Heart left ventricle (tissue), 16 donors: ENCODE results near the gene ADIPOQ. TPM values are rescaled to one million over a fixed set of nuclear protein-coding genes. Genes with fewer than 3 reads are reported as not detected.
"Not testable (repeated sequence)": the region's sequence is repeated elsewhere in the genome, so short reads cannot be mapped to it uniquely, and the experiment has no call there.

Source experiments
- ATAC-seq, 4 donors: fragments of 200-7000 bp; cut with Tn5 transposase; one replicate each; pipeline ENCODE4 v1.9.1; 2020 to 2022; ENCODE audit warnings: moderate library complexity in 4 of 4, mild to moderate bottlenecking in 3 of 4, moderate number of reproducible peaks in 1 of 4
- DNase-seq, 5 donors: peaks; one replicate each; pipeline ENCODE4 v3.0.0-alpha.2; 2020
- H3K27ac ChIP-seq, 12 donors: fragments of 200-600 bp; sonication (generic) in 4 of 12; one replicate each; pipeline versions ENCODE4 v1.5.0 to v1.8.0; 2016 to 2022; ENCODE audit warnings: mild to moderate bottlenecking in 2 of 12
- H3K27me3 ChIP-seq, 9 donors: fragments of 200-600 bp; sonication (generic) in 2 of 9; one replicate each; pipeline versions ENCODE4 v1.5.1 to v1.8.0; 2016 to 2022; ENCODE audit warnings: mild to moderate bottlenecking in 3 of 9
- H3K36me3 ChIP-seq, 9 donors: fragments of 200-600 bp; sonication (generic) in 2 of 9; one replicate each; pipeline versions ENCODE4 v1.5.0 to v1.8.0; 2018 to 2022; ENCODE audit warnings: mild to moderate bottlenecking in 2 of 9
- H3K4me1 ChIP-seq, 12 donors: fragments of 200-600 bp; sonication (generic) in 4 of 12; one replicate each; pipeline versions ENCODE4 v1.5.0 to v1.8.0; 2016 to 2022; ENCODE audit warnings: mild to moderate bottlenecking in 3 of 12
- H3K4me3 ChIP-seq, 12 donors: fragments of 200-600 bp; sonication (generic) in 4 of 12; one replicate each; pipeline versions ENCODE4 v1.5.0 to v1.8.0; 2017 to 2022; ENCODE audit warnings: mild to moderate bottlenecking in 9 of 12, moderate library complexity in 4 of 12
- H3K9me3 ChIP-seq, 12 donors: fragments of 200-600 bp; sonication (generic) in 4 of 12; one replicate each; pipeline versions ENCODE4 v1.5.0 to v1.8.0; 2016 to 2022; ENCODE audit warnings: mild to moderate bottlenecking in 1 of 12
- CTCF ChIP-seq, 12 donors: fragments of 200-600 bp; sonication (generic) in 4 of 12; IDR thresholded peaks; one replicate each; pipeline versions ENCODE4 v1.5.0 to v1.8.0; 2018 to 2022; ENCODE audit warnings: antibody characterized with exemption in 12 of 12, mild to moderate bottlenecking in 5 of 12
- POLR2A ChIP-seq, 2 donors: fragments of 450-650 bp; IDR thresholded peaks; one replicate each; pipeline ENCODE4 v1.6.1; 2017; ENCODE audit warnings: antibody characterized with exemption in 2 of 2, mild to moderate bottlenecking in 2 of 2, moderate library complexity in 2 of 2
- WGBS, 4 donors: extraction: QIAGEN DNeasy Blood & Tissue Kit in 2 of 4; methylation state at CpG; one replicate each; pipeline versions ENCODE4 v1.1.5 to v1.1.7; 2013 to 2018; 5-methylcytosine and 5-hydroxymethylcytosine counted together
- intact Hi-C, 10 donors: fragments of 100-400 bp; cut with DNase I; formaldehyde crosslinking; loops; one replicate each; pipeline versions ENCODE4 v1.11.1 to v1.14.2; 2022
- polyA plus RNA-seq, 2 donors: library from polyadenylated mRNA; stranded (reverse); fragments of 200-250 nt; gene quantifications; one replicate each; pipeline ENCODE4 v1.2.3, GENCODE V29; 2013
- total RNA-seq, 9 donors: library from RNA; depleted of rRNA in 2 of 9; stranded (reverse); fragments of >200 nt in 2 of 9; fragmentation: NEBNext Ultra II Directional in 3 of 9; extraction: Animal tissue kit (Norgen Biotek cat#: 25700) in 3 of 9; gene quantifications; one replicate each; pipeline versions ENCODE4 v1.1.0 to v1.2.4, GENCODE V29; 2016 to 2023
- donor health status: ischemic (EF 13 %, LVEDD 7.1; RV severe dilation, severe dysfunction).
- donor health status: healthy with polysubstance abuse.
- donor health status: DM: no; HTN: yes; CAD: no.
- donor health status: DM: no; HTN: no; CAD: no.
- donor health status: ischemic (EF 25% LVEDD 6.9; RV normal size, moderate dysfunction).
- donor health status: ischemic (EF 25% LVEDD 5.7; RV mildly dilated, moderate dysfunction).
- donor health status: healthy.
- donor health status: DM: yes; HTN: yes; CAD: no.
- donor health status: ischemic (EF 35%, LVEDD 5.7; RV mildly dilated, moderate dysfunction).
- donor health status: nonischemic (EF 11% LVEDD 7.7; RV severe dilation, severe dysfunction).
- donor health status: DM: yes; HTN: yes; CAD: no.
- donor health status: PGD.
- donor health status: ischemic (EF 29% LVEDD 5.4; RV normal size, mild dysfunction).
- donor health status: nonischemic (EF 23%, LVEDD 6.1; RV moderate dilation, normal function).

Gene ADIPOQ
- total and polyA plus RNA-seq, 11 donors, result 0.12 to 113 (median 1.8) TPM

- DNase-seq (no peak), ATAC-seq (no peak)
- 85 to 91% (median 89%) methylated on average over 2 of the region's 2 CpGs for WGBS, 4 donors
- TF ChIP-seq CTCF (IDR thresholded peaks at IDR 0.05) (no peak), POLR2A (IDR thresholded peaks at IDR 0.05) (no peak)
- Histone ChIP-seq H3K4me1 (peaks cover 0 to 8% (median 0%) of the 10 kb centered on the region in 12 donors), H3K27me3 (no peaks in the 10 kb centered on the region), H3K36me3 (no peaks in the 10 kb centered on the region), H3K27ac (no peak overlapping the region), H3K9me3 (peaks cover 0 to 8% (median 0%) of the 10 kb centered on the region in 12 donors), H3K4me3 (no peak overlapping the region)
- intact Hi-C loops, result no loop called here
Measured at GRCh38 chr3:186902713-186903112, 60.2 kb downstream of the ADIPOQ start.

GRCh38 chr3:186903676-186904075 lies 61.2 kb downstream of the ADIPOQ start:
- H3K36me3 ChIP-seq, intact Hi-C loops, ATAC-seq, H3K27ac ChIP-seq, H3K4me3 ChIP-seq, H3K9me3 ChIP-seq, DNase-seq, H3K27me3 ChIP-seq: not testable (repeated sequence)
- WGBS, 4 donors, result 82 to 97% (median 93%) methylated on average over 2 of the region's 2 CpGs
- H3K4me1 ChIP-seq, result peaks cover 0 to 10% (median 0%) of the 10 kb centered on the region in 12 donors

GRCh38 chr3:186907075-186907474 lies 64.6 kb downstream of the ADIPOQ start:
- ATAC-seq, H3K4me3 ChIP-seq, H3K36me3 ChIP-seq, DNase-seq, intact Hi-C loops, H3K27ac ChIP-seq, H3K27me3 ChIP-seq, H3K9me3 ChIP-seq: not testable (repeated sequence)
- peaks cover 0 to 15% (median 0%) of the 10 kb centered on the region in 12 donors for H3K4me1 ChIP-seq
- 96 to 98% (median 97%) methylated on average over 3 of the region's 3 CpGs for WGBS, 4 donors

Other genes starting within 250 kb of the ADIPOQ start
- not detected for gene AHSG, start 229.7 kb upstream of the ADIPOQ start, total RNA-seq
- gene AHSG, start 229.7 kb upstream of the ADIPOQ start, polyA plus RNA-seq, result under 1 TPM in 1 of 2 donors, not detected in 1; 0.06 TPM
- under 1 TPM in 1 of 9 donors, not detected in 8; 0.14 TPM for gene FETUB, start 202.3 kb upstream of the ADIPOQ start, total RNA-seq
- not detected for gene FETUB, start 202.3 kb upstream of the ADIPOQ start, polyA plus RNA-seq
- not detected for gene HRG, start 176.7 kb upstream of the ADIPOQ start, total RNA-seq
- gene HRG, start 176.7 kb upstream of the ADIPOQ start, polyA plus RNA-seq, result under 1 TPM in 1 of 2 donors, not detected in 1; 0.04 TPM
- 1 to 10 TPM in 1 of 9 donors, under 1 TPM in 4, not detected in 4; 0.17 to 1.0 (median 0.24) TPM for gene KNG1, start 125.4 kb upstream of the ADIPOQ start, total RNA-seq
- gene KNG1, start 125.4 kb upstream of the ADIPOQ start, polyA plus RNA-seq, result under 1 TPM in 1 of 2 donors, not detected in 1; 0.11 TPM
- gene EIF4A2, start 59.1 kb upstream of the ADIPOQ start, total RNA-seq, result 100 to 1,000 TPM; 291 to 496 (median 375) TPM
- gene EIF4A2, start 59.1 kb upstream of the ADIPOQ start, polyA plus RNA-seq, result 100 to 1,000 TPM; 255 to 330 TPM
- gene RFC4, start 36.2 kb upstream of the ADIPOQ start, total RNA-seq, result 1 to 10 TPM; 4.6 to 9.8 (median 7.9) TPM
- 10 to 100 TPM in 1 of 2 donors, 1 to 10 TPM in 1; 7.2 to 21.0 TPM for gene RFC4, start 36.2 kb upstream of the ADIPOQ start, polyA plus RNA-seq
- gene ST6GAL1, start 87.8 kb downstream of the ADIPOQ start, total RNA-seq, result 100 to 1,000 TPM in 1 of 9 donors, 10 to 100 TPM in 8; 56.2 to 120 (median 72.5) TPM
- gene ST6GAL1, start 87.8 kb downstream of the ADIPOQ start, polyA plus RNA-seq, result 10 to 100 TPM; 19.4 to 69.9 TPM